Transverse colon (tissue), 4 donors: ENCODE results near the gene PRKCE.
"Not testable (repeated sequence)": the region's sequence is repeated elsewhere in the genome, so short reads cannot be mapped to it uniquely, and the experiment has no call there.

ENCODE experiments used
- CTCF ChIP-seq, 5 experiments: fragments of 200-600 bp in 3 of 5; fragments of 450-650 bp in 2 of 5; sonication (generic) in 3 of 5; IDR thresholded peaks; 1 replicate in 2 of 5; 2 replicates in 3 of 5; pipeline ENCODE4 v1.5.1; 2016 to 2017; ENCODE audit warnings: antibody characterized with exemption in 5 of 5, inconsistent platforms in 3 of 5, mild to moderate bottlenecking in 2 of 5, moderate library complexity in 1 of 5
- POLR2A ChIP-seq: fragments of 450-650 bp; IDR thresholded peaks from one replicate; pipeline ENCODE4 v1.6.1; 2016; ENCODE audit warnings: antibody characterized with exemption, mild to moderate bottlenecking, moderate library complexity
- POLR2AphosphoS5 ChIP-seq, 3 donors: sonication (generic); formaldehyde crosslinking; IDR thresholded peaks; one replicate each; pipeline ENCODE4 v1.6.1; 2016; ENCODE audit warnings: antibody characterized with exemption in 3 of 3

- TF ChIP-seq CTCF (IDR thresholded peaks at IDR 0.05); POLR2A: not testable (repeated sequence)
- TF ChIP-seq POLR2AphosphoS5 (IDR thresholded peaks at IDR 0.05): peak in 1 of 3 donors; percentile 12
These were observed 238.8 kb downstream of the PRKCE start for GRCh38 chr2:45890371-45890646.
